HepG2 (cell line): Measurements from ENCODE around the gene NIPSNAP3A. TPM values are rescaled to one million over a fixed set of nuclear protein-coding genes. Genes with fewer than 3 reads are reported as not detected.

Experiments used
- ATAC-seq: fragments of 200-7000 bp; cut with Tn5 transposase; 3 replicates; pipeline ENCODE4 v1.9.1; 2020; ENCODE audit warnings: mild to moderate bottlenecking, moderate library complexity
- BruUV-seq: library from RNA; stranded (reverse); fragments of 400-500 nt; replicated peaks from 2 replicates; lab custom pipeline; 2021; lab: Mats Ljungman, UMichigan
- CTCF ChIA-PET: fragments of 300-600 bp; formaldehyde crosslinking; extraction: SDS; loops from one replicate; lab custom pipeline; 2021; ENCODE audit warnings: low total read pairs, inconsistent platforms, low intra/inter-chr PET ratio; lab: Yijun Ruan, JAX
- POLR2A ChIA-PET: fragments of 350-600 bp; sonication (Branson Sonifier 250); formaldehyde crosslinking; loops from one replicate; lab custom pipeline; 2020; ENCODE audit warnings: antibody characterized with exemption, inconsistent platforms; lab: Yijun Ruan, JAX
- DNase-seq: peaks from one replicate; pipeline ENCODE4 v3.0.0-alpha.2; 2015; ENCODE audit warnings: low spot score
- FAIRE-seq: peaks from 3 replicates; lab custom pipeline; 2011; peaks lifted over from hg19 to GRCh38; lab: Jason Lieb, UNC
- H2AFZ ChIP-seq: one replicate; pipeline ENCODE4 v1.6.1; 2011; ENCODE audit warnings: low read length, inconsistent platforms
- H3K27ac ChIP-seq: fragments of 300-600 bp; 3 replicates; pipeline ENCODE4 v1.8.0; 2011; ENCODE audit warnings: mixed run types, mild to moderate bottlenecking, mixed read lengths, low read length, inconsistent platforms; ENCODE audit not compliant: insufficient read depth; ENCODE audit errors: extremely low read length
- H3K27me3 ChIP-seq, 2 experiments: fragments of 200-600 bp in 1 of 2; 2 replicates in 1 of 2; 3 replicates in 1 of 2; pipeline versions ENCODE4 v1.6.0 to v1.8.0; 2011; ENCODE audit warnings: low read length in 2 of 2, mild to moderate bottlenecking in 2 of 2, moderate library complexity in 2 of 2, inconsistent platforms in 1 of 2; ENCODE audit not compliant: insufficient read depth in 2 of 2, control insufficient read depth in 1 of 2
- H3K36me3 ChIP-seq, 2 experiments: fragments of 200-600 bp in 1 of 2; replicated peaks in 1 of 2; 2 replicates in 1 of 2; 3 replicates in 1 of 2; pipeline versions ENCODE4 v1.5.1 to v1.8.0; 2011; ENCODE audit warnings: low read length in 2 of 2, inconsistent platforms in 1 of 2; ENCODE audit not compliant: insufficient read depth in 2 of 2, control insufficient read depth in 1 of 2
- H3K4me1 ChIP-seq: 2 replicates; pipeline ENCODE4 v1.5.1; 2012; ENCODE audit warnings: low read length, inconsistent platforms; ENCODE audit not compliant: insufficient read depth
- H3K4me2 ChIP-seq: 2 replicates; pipeline ENCODE4 v1.6.0; 2011; ENCODE audit warnings: low read depth, low read length, inconsistent platforms
- H3K4me3 ChIP-seq, 3 experiments: fragments of 200-600 bp in 1 of 3; sonication (generic), shearing (Covaris generic) in 1 of 3; replicated peaks in 1 of 3; 2 replicates each; pipeline ENCODE4 v1.5.1; 2011 to 2016; ENCODE audit warnings: low read length in 3 of 3, inconsistent platforms in 2 of 3, low read depth in 2 of 3, mild to moderate bottlenecking in 2 of 3, control low read depth in 1 of 3, mixed read lengths in 1 of 3; ENCODE audit not compliant: insufficient read depth in 1 of 3
- H3K79me2 ChIP-seq: one replicate; pipeline ENCODE4 v1.6.1; 2011; ENCODE audit warnings: low read length, inconsistent platforms; ENCODE audit not compliant: insufficient read depth
- H3K9ac ChIP-seq: 2 replicates; pipeline ENCODE4 v1.6.0; 2011; ENCODE audit warnings: mild to moderate bottlenecking, low read depth, low read length, inconsistent platforms; ENCODE audit not compliant: insufficient read depth
- H3K9me3 ChIP-seq: 2 replicates; pipeline ENCODE4 v1.5.1; 2012; ENCODE audit warnings: mild to moderate bottlenecking, low read length
- H4K20me1 ChIP-seq: 2 replicates; pipeline ENCODE4 v1.6.0; 2011; ENCODE audit warnings: inconsistent platforms, mild to moderate bottlenecking, low read length, moderate library complexity; ENCODE audit not compliant: insufficient read depth
- ARID5B ChIP-seq: IDR thresholded peaks from 2 replicates; pipeline ENCODE4 v1.4.0; 2020; ENCODE audit warnings: mild to moderate bottlenecking, missing genetic modification reagents
- CTCF ChIP-seq: sonication (generic); formaldehyde crosslinking; IDR thresholded peaks from 2 replicates; pipeline ENCODE4 v1.5.0; 2020; ENCODE audit warnings: mild to moderate bottlenecking, missing genetic modification reagents, moderate library complexity
- HHEX ChIP-seq: IDR thresholded peaks from 2 replicates; pipeline ENCODE4 v1.6.1; 2016; ENCODE audit warnings: control low read depth
- HIC2 ChIP-seq: sonication (generic); formaldehyde crosslinking; IDR thresholded peaks from 2 replicates; pipeline ENCODE4 v1.9.0; 2022; ENCODE audit warnings: low read depth, missing genetic modification reagents
- KAT7 ChIP-seq: IDR thresholded peaks from 2 replicates; pipeline ENCODE4 v1.6.1; 2018; ENCODE audit warnings: borderline replicate concordance, missing compliant biosample characterization
- RAD21 ChIP-seq: fragments of 450-650 bp; formaldehyde crosslinking; IDR thresholded peaks from 2 replicates; pipeline ENCODE4 v1.5.0; 2020; ENCODE audit warnings: mild to moderate bottlenecking
- SMC3 ChIP-seq: IDR thresholded peaks from 2 replicates; pipeline ENCODE4 v1.6.1; 2011; ENCODE audit warnings: low read length, improper control_type of control experiment
- STAG1 ChIP-seq: sonication (generic); formaldehyde crosslinking; IDR thresholded peaks from 2 replicates; pipeline ENCODE4 v1.4.0; 2020; ENCODE audit warnings: missing genetic modification reagents
- ZNF558 ChIP-seq: sonication (generic); formaldehyde crosslinking; IDR thresholded peaks from 2 replicates; pipeline ENCODE4 v1.9.0; 2022; ENCODE audit warnings: mild to moderate bottlenecking, missing genetic modification reagents, borderline replicate concordance
- ZNF616 ChIP-seq: sonication (generic); formaldehyde crosslinking; IDR thresholded peaks from 2 replicates; pipeline ENCODE4 v1.5.0; 2020; ENCODE audit warnings: low read depth, mild to moderate bottlenecking, missing genetic modification reagents
- WGBS: methylation state at CpG from one replicate; pipeline ENCODE4 v1.1.6; 2017; ENCODE audit warnings: low lambda C conversion rate; 5-methylcytosine and 5-hydroxymethylcytosine counted together
- in situ Hi-C: cut with HindIII; loops from 2 replicates; pipeline ENCODE4 v1.10.0; 2017; ENCODE audit warnings: low pct_unique_long_range_greater_than_20kb; ENCODE audit not compliant: extremely low pct_ligation_motif_present
- intact Hi-C: fragments of 100-400 bp; cut with micrococcal nuclease; formaldehyde crosslinking; loops from one replicate; pipeline ENCODE4 v1.10.0; 2022; ENCODE audit not compliant: unreplicated experiment
- polyA plus RNA-seq, 8 experiments: library from polyadenylated mRNA; depleted of rRNA in 3 of 8; stranded (reverse) in 7 of 8; unstranded in 1 of 8; fragments of >200 nt; fragmentation: Illumina TruSeq in 4 of 8; extraction: Trizol in 4 of 8; gene quantifications; 2 replicates each; pipeline versions ENCODE4 v1.2.1 to v1.2.3, GENCODE V29; 2011 to 2016; ENCODE audit warnings: low read depth in 4 of 8, missing spikeins in 1 of 8, mixed read lengths in 1 of 8; ENCODE audit not compliant: insufficient read depth in 1 of 8
- total RNA-seq, 5 experiments: library from RNA; depleted of rRNA; stranded (reverse); fragments of >200 nt; fragmentation: Illumina TruSeq; extraction: Trizol; gene quantifications; 2 replicates each; pipeline ENCODE4 v1.2.3, GENCODE V29; 2016; ENCODE audit warnings: low read depth in 1 of 5

Gene NIPSNAP3A
- total and polyA plus RNA-seq, 2 of the 13 experiments (the other 11 are each of a cell fraction or from before 2014, with no cell fraction given) = 13.7 to 14.6 TPM

- H3K4me3 ChIP-seq = no peak overlapping the region
- in situ Hi-C loops = no loop called here
- intact Hi-C loops = loop anchor here (5.0 kb wide), 1 partner anchor 953 kb away; no protein-coding TSS in a partner anchor
- FAIRE-seq = no peak
- no TSS peak for BruUV-seq
- H2AFZ ChIP-seq = no peak overlapping the region
- ATAC-seq = no peak
- no peak for TF ChIP-seq ZNF558
- H3K27me3 ChIP-seq = no peaks in the 10 kb centered on the region
- H4K20me1 ChIP-seq = no peaks in the 10 kb centered on the region
- H3K36me3 ChIP-seq = no peaks in the 10 kb centered on the region
- no peaks in the 10 kb centered on the region for H3K9me3 ChIP-seq
- H3K27ac ChIP-seq = no peak overlapping the region
- no peaks in the 10 kb centered on the region for H3K79me2 ChIP-seq
- 3% methylated on average over 1 of the region's 1 CpG for WGBS
- no peak for DNase-seq
- ChIA-PET CTCF (no interaction called here), POLR2A (no interaction called here)
- no peak overlapping the region for H3K9ac ChIP-seq
- H3K4me1 ChIP-seq = no peaks in the 10 kb centered on the region; the same call in 1 of the 2 replicates
- H3K4me2 ChIP-seq = no peak overlapping the region
Observed at GRCh38 chr9:104740621-104741020, 6.9 kb upstream of the NIPSNAP3A start.

GRCh38 chr9:104743376-104743985 lies 4.0 kb upstream of the NIPSNAP3A start:
- WGBS = 24% methylated on average over 7 of the region's 7 CpGs
- CTCF ChIA-PET = interaction anchor here (1.3 to 2.5 kb wide), 2 partner anchors 566 to 1346 kb away, joined by 3 to 8 read pairs; no protein-coding TSS in a partner anchor
- POLR2A ChIA-PET = no interaction called here
- H3K9me3 ChIP-seq = no peaks in the 10 kb centered on the region
- ATAC-seq (peak; percentile 33), DNase-seq (peak; percentile 68), FAIRE-seq (peak; percentile 23)
- H3K4me2 ChIP-seq = no peak overlapping the region
- H3K9ac ChIP-seq = no peak overlapping the region
- H2AFZ ChIP-seq = no peak overlapping the region
- H3K36me3 ChIP-seq = no peaks in the 10 kb centered on the region
- BruUV-seq = no TSS peak
- no peaks in the 10 kb centered on the region for H3K27me3 ChIP-seq
- H4K20me1 ChIP-seq = no peaks in the 10 kb centered on the region
- H3K4me3 ChIP-seq = no peak overlapping the region
- intact Hi-C loops (loop anchor here (1.0 to 5.0 kb wide), 5 partner anchors 61 to 956 kb away; no protein-coding TSS in a partner anchor), in situ Hi-C loops (no loop called here)
- no peaks in the 10 kb centered on the region for H3K79me2 ChIP-seq
- H3K4me1 ChIP-seq = peaks cover 8% of the 10 kb centered on the region
- H3K27ac ChIP-seq = no peak overlapping the region
- TF ChIP-seq ARID5B (CRISPR knock-in tag) = peak; percentile 8; the same call in 1 of the 2 replicates
- TF ChIP-seq RAD21 (CRISPR knock-in tag) = peak; percentile 62; the same call in 1 of the 2 replicates
- TF ChIP-seq HIC2 (CRISPR knock-in tag) = no peak
- no peak for TF ChIP-seq KAT7
- TF ChIP-seq HHEX (CRISPR knock-in tag) = no peak
- no peak for TF ChIP-seq ZNF616 (CRISPR knock-in tag)
- peak; percentile 81 for TF ChIP-seq STAG1 (CRISPR knock-in tag)
- peak; percentile 79 for TF ChIP-seq CTCF (CRISPR knock-in tag)
- TF ChIP-seq SMC3 = peak; percentile 66; the same call in 1 of the 2 replicates
